Measurements from ENCODE around the gene BHLHE23.

The BHLHE23 gene

GRCh38 chr20:63033794-63034709 is 27.3 kb upstream of the BHLHE23 start:
- H3K4me3 ChIP-seq (ENCODE audit: low read depth, low read length), result no peak overlapping the region
- TF ChIP-seq CTCF (IDR thresholded peaks at IDR 0.05; ENCODE audit: low read depth, low read length, missing control alignments), result no peak
- DNase-seq (ENCODE audit: low read depth), result no peak

- peak; percentile 54 for DNase-seq (ENCODE audit: low read depth)
- TF ChIP-seq CTCF (IDR thresholded peaks at IDR 0.05; ENCODE audit: low read depth, low read length, missing control alignments), result no peak
- no peak overlapping the region; the same call in 1 of the 2 replicates for H3K4me3 ChIP-seq (ENCODE audit: low read depth, low read length)
These were observed 26.4 kb upstream of the BHLHE23 start for GRCh38 chr20:63032861-63033793.

GRCh38 chr20:63032026-63032800 is 25.4 kb upstream of the BHLHE23 start:
- TF ChIP-seq CTCF (IDR thresholded peaks at IDR 0.05; ENCODE audit: low read depth, low read length, missing control alignments), result no peak
- no peak for DNase-seq (ENCODE audit: low read depth)
- H3K4me3 ChIP-seq (ENCODE audit: low read depth, low read length), result no peak overlapping the region

GRCh38 chr20:63031251-63032014 is 24.7 kb upstream of the BHLHE23 start:
- no peak overlapping the region for H3K4me3 ChIP-seq (ENCODE audit: low read depth, low read length)
- TF ChIP-seq CTCF (IDR thresholded peaks at IDR 0.05; ENCODE audit: low read depth, low read length, missing control alignments), result no peak
- no peak for DNase-seq (ENCODE audit: low read depth)

GRCh38 chr20:63029358-63030121 is 22.8 kb upstream of the BHLHE23 start:
- DNase-seq (ENCODE audit: low read depth), result no peak
- peak overlapping the region; percentile 18 for H3K4me3 ChIP-seq (ENCODE audit: low read depth, low read length)
- TF ChIP-seq CTCF (IDR thresholded peaks at IDR 0.05; ENCODE audit: low read depth, low read length, missing control alignments), result no peak
